HUES64 (cell line): ENCODE measurements around the gene LURAP1L.

Source experiments
- H3K27ac ChIP-seq: 2 replicates; pipeline ENCODE4 v1.7.0; 2013; ENCODE audit warnings: low read depth, low read length, inconsistent platforms
- H3K27me3 ChIP-seq: 2 replicates; pipeline ENCODE4 v1.6.1; 2013; ENCODE audit warnings: mild to moderate bottlenecking, low read length; ENCODE audit not compliant: insufficient read depth
- H3K36me3 ChIP-seq: 2 replicates; pipeline ENCODE4 v1.6.1; 2013; ENCODE audit warnings: mild to moderate bottlenecking, low read length; ENCODE audit not compliant: insufficient read depth
- H3K4me1 ChIP-seq: 2 replicates; pipeline ENCODE4 v1.6.1; 2013; ENCODE audit warnings: mild to moderate bottlenecking, low read length, moderate library complexity; ENCODE audit not compliant: insufficient read depth
- H3K4me3 ChIP-seq: 2 replicates; pipeline ENCODE4 v1.5.1; 2013; ENCODE audit warnings: mild to moderate bottlenecking, low read length, moderate library complexity
- H3K9ac ChIP-seq: 2 replicates; pipeline ENCODE4 v1.6.1; 2013; ENCODE audit warnings: mild to moderate bottlenecking, low read depth, low read length
- H3K9me3 ChIP-seq: 2 replicates; pipeline ENCODE4 v1.6.1; 2013; ENCODE audit warnings: low read depth, low read length; ENCODE audit not compliant: insufficient read depth
- WGBS: fragments of 150-250, 120-280 bp; methylation state at CpG from one replicate; pipeline ENCODE4 v1.1.7; 2013; ENCODE audit warnings: missing lambda C conversion rate; 5-methylcytosine and 5-hydroxymethylcytosine counted together

Gene LURAP1L

GRCh38 chr9:12796601-12797000, 21.8 kb downstream of the LURAP1L start:
- H3K27ac ChIP-seq = no peak overlapping the region
- H3K27me3 ChIP-seq = no peaks in the 10 kb centered on the region
- no peaks in the 10 kb centered on the region for H3K36me3 ChIP-seq
- no peak overlapping the region for H3K4me3 ChIP-seq
- H3K4me1 ChIP-seq = no peaks in the 10 kb centered on the region
- WGBS = 100% methylated on average over 1 of the region's 1 CpG
- H3K9me3 ChIP-seq = no peaks in the 10 kb centered on the region
- H3K9ac ChIP-seq = no peak overlapping the region

DNA sequence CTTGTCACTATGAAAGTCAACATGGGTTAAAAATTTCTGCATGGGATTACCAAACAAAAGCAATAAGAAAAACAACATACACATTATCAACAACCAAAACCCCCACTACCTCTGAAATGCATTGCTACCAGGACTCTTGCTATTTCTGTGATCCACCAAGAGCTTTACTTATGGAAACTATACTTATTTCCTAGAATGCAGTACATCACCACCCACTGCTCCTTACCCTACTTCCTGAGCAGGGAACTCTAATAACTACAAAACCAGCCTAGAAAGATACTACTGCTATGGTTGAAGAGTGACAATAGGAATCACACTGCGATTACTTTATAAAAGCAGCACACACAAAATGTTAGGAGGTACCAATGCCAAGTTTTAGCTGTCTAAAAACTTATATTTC, 22.2 kb downstream of the LURAP1L start:
- no peaks in the 10 kb centered on the region for H3K4me1 ChIP-seq
- H3K36me3 ChIP-seq = no peaks in the 10 kb centered on the region
- no peaks in the 10 kb centered on the region for H3K27me3 ChIP-seq
- H3K4me3 ChIP-seq = no peak overlapping the region
- H3K9ac ChIP-seq = no peak overlapping the region
- no peaks in the 10 kb centered on the region for H3K9me3 ChIP-seq
- H3K27ac ChIP-seq = no peak overlapping the region
- WGBS = 86% methylated on average over 1 of the region's 1 CpG

GRCh38 chr9:12798066-12798770, 23.4 kb downstream of the LURAP1L start:
- H3K27ac ChIP-seq = no peak overlapping the region
- no peak overlapping the region for H3K4me3 ChIP-seq
- no peaks in the 10 kb centered on the region for H3K9me3 ChIP-seq
- H3K4me1 ChIP-seq = no peaks in the 10 kb centered on the region
- H3K27me3 ChIP-seq = no peaks in the 10 kb centered on the region
- WGBS = 94% methylated on average over 1 of the region's 1 CpG
- H3K36me3 ChIP-seq = no peaks in the 10 kb centered on the region
- H3K9ac ChIP-seq = no peak overlapping the region

DNA sequence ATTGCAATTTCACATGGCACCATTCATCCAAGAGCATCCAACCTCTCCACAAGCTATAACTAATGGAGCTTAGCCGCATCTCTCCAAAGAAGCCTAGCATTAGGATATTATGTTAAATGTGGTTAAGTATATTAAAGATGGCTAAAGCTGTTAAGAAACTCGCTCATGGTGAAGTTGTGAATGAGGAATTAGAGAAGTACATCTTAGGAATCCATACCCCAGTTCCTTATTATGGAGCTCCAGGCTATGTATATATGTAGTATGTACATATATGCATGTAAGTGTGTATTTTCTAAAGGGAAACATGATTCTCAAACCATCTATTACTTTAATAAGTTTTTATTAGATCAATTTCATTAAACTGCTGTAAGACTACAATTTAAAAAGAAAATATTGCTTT, 26.4 kb downstream of the LURAP1L start:
- Histone ChIP-seq H3K4me3 (no peak overlapping the region), H3K27me3 (no peaks in the 10 kb centered on the region), H3K27ac (no peak overlapping the region), H3K9me3 (no peaks in the 10 kb centered on the region), H3K4me1 (no peaks in the 10 kb centered on the region), H3K9ac (no peak overlapping the region), H3K36me3 (no peaks in the 10 kb centered on the region)
- WGBS = 92% methylated on average over 2 of the region's 2 CpGs

DNA sequence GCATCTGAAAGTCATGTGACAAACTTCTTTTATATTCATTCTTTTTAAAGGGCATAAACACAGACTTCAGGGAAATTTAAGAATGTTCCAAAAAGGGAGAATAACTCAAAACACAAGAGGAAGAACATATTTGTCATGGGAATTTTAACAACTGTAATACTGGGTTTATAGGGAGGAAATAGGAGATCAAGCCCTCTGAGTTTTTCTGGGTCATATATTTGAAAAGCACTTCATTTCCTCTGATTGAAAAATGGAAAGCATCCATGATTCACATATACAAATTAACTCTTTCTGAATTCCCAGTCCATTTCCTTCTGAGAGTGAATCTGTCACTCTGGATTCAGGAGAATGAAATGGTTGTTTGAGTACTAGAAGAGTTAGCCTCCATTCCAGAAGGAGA, 26.8 kb downstream of the LURAP1L start:
- no peaks in the 10 kb centered on the region for H3K27me3 ChIP-seq
- no peak overlapping the region for H3K27ac ChIP-seq
- no peak overlapping the region for H3K4me3 ChIP-seq
- H3K9me3 ChIP-seq = no peaks in the 10 kb centered on the region
- H3K9ac ChIP-seq = no peak overlapping the region
- H3K36me3 ChIP-seq = no peaks in the 10 kb centered on the region
- H3K4me1 ChIP-seq = no peaks in the 10 kb centered on the region

GRCh38 chr9:12802093-12802492, 27.3 kb downstream of the LURAP1L start:
- no peak overlapping the region for H3K27ac ChIP-seq
- 64% methylated on average over 1 of the region's 1 CpG for WGBS
- no peaks in the 10 kb centered on the region for H3K4me1 ChIP-seq
- H3K9ac ChIP-seq = no peak overlapping the region
- H3K4me3 ChIP-seq = no peak overlapping the region
- no peaks in the 10 kb centered on the region for H3K9me3 ChIP-seq
- no peaks in the 10 kb centered on the region for H3K27me3 ChIP-seq
- no peaks in the 10 kb centered on the region for H3K36me3 ChIP-seq

- no peak overlapping the region for H3K27ac ChIP-seq
- no peaks in the 10 kb centered on the region for H3K9me3 ChIP-seq
- no peaks in the 10 kb centered on the region for H3K36me3 ChIP-seq
- H3K9ac ChIP-seq = no peak overlapping the region
- no peak overlapping the region for H3K4me3 ChIP-seq
- no CpG with 5 or more reads among the region's 1 CpG for WGBS
- no peaks in the 10 kb centered on the region for H3K4me1 ChIP-seq
- no peaks in the 10 kb centered on the region for H3K27me3 ChIP-seq
Observed at GRCh38 chr9:12808569-12808968, 33.7 kb downstream of the LURAP1L start.

- Histone ChIP-seq H3K9ac (no peak overlapping the region), H3K9me3 (no peaks in the 10 kb centered on the region), H3K36me3 (no peaks in the 10 kb centered on the region), H3K27me3 (no peaks in the 10 kb centered on the region), H3K4me3 (no peak overlapping the region), H3K27ac (no peak overlapping the region), H3K4me1 (no peaks in the 10 kb centered on the region)
- 91% methylated on average over 2 of the region's 2 CpGs for WGBS
Observed at GRCh38 chr9:12809720-12810119, 34.9 kb downstream of the LURAP1L start.

DNA sequence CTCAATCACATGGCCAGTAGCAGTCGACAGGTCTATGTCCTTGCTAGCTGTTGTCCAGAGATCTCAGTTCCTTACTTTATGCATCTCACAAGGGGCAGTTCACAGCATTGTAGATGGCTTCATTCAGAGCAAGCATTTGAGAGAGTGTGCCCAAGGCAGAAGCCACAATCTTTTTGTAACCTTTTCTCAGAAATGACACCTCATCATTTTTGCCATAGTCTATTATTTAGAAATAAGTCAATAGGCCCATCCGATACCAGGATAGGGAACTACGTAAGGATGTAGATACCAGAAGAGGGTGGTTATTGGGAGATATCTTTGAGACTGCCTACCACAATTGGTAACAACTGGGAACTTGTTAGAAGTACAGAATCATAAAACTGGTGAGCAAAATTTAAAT, 37.1 kb downstream of the LURAP1L start:
- no peak overlapping the region for H3K4me3 ChIP-seq
- H3K27ac ChIP-seq = no peak overlapping the region
- no peaks in the 10 kb centered on the region for H3K36me3 ChIP-seq
- H3K4me1 ChIP-seq = no peaks in the 10 kb centered on the region
- H3K27me3 ChIP-seq = no peaks in the 10 kb centered on the region
- 91% methylated on average over 3 of the region's 3 CpGs for WGBS
- H3K9me3 ChIP-seq = no peaks in the 10 kb centered on the region
- no peak overlapping the region for H3K9ac ChIP-seq

- Histone ChIP-seq H3K27ac (no peak overlapping the region), H3K36me3 (no peaks in the 10 kb centered on the region)
Observed at GRCh38 chr9:12812710-12813109, 37.9 kb downstream of the LURAP1L start.

DNA sequence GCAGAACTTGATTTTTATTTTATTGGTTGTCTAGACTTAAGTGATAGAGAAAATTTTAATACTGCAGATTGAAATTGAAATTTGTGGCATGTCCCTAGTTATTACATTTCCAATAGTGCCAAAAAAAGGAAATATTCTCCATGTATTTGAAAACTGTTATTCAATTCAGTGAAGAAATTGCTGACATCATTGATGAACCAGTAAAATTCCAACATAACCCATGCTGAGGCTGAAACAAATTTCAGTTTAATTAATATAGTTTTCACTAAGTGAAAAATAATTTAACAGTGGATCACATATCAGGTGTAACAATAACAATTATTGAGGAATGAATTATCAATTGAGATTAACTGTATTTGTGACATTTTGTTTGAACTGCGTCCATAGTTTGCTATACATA, 38.7 kb downstream of the LURAP1L start:
- Histone ChIP-seq H3K27ac (no peak overlapping the region), H3K9ac (no peak overlapping the region)
- no CpG with 5 or more reads among the region's 1 CpG for WGBS

More at GRCh38 chr9:12812710-12813109, 37.9 kb downstream of the LURAP1L start:
- Histone ChIP-seq H3K9ac (no peak overlapping the region), H3K4me1 (no peaks in the 10 kb centered on the region), H3K27me3 (no peaks in the 10 kb centered on the region), H3K9me3 (no peaks in the 10 kb centered on the region), H3K4me3 (no peak overlapping the region)
- no CpG with 5 or more reads among the region's 1 CpG for WGBS

More for the DNA sequence above, 38.7 kb downstream of the LURAP1L start:
- no peaks in the 10 kb centered on the region for H3K4me1 ChIP-seq
- no peak overlapping the region for H3K4me3 ChIP-seq
- H3K27me3 ChIP-seq = no peaks in the 10 kb centered on the region
- H3K36me3 ChIP-seq = no peaks in the 10 kb centered on the region
- H3K9me3 ChIP-seq = no peaks in the 10 kb centered on the region
